T-helper 1 cell treated with Interleukin-12 subunit alpha and Interleukin-12 subunit beta and Interleukin-4 antibody, amounts not matched to agents 30 μg/mL and 1 μg/mL, for 36 hours (primary cell): ENCODE measurements around the gene MEX3D.

Experiments
- H3K27ac Mint-ChIP-seq: one replicate; pipeline ENCODE4 v1.8.0; 2021; ENCODE audit warnings: mild to moderate bottlenecking, mixed read lengths
- H3K27me3 Mint-ChIP-seq: one replicate; pipeline ENCODE4 v1.8.0; 2021; ENCODE audit warnings: low read depth, mixed read lengths
- H3K36me3 Mint-ChIP-seq: one replicate; pipeline ENCODE4 v1.8.0; 2021; ENCODE audit warnings: low read depth, mixed read lengths
- H3K4me1 Mint-ChIP-seq: one replicate; pipeline ENCODE4 v1.8.0; 2021; ENCODE audit warnings: low read depth, mixed read lengths
- H3K4me3 Mint-ChIP-seq: one replicate; pipeline ENCODE4 v1.8.0; 2021; ENCODE audit warnings: mild to moderate bottlenecking, moderate library complexity, mixed read lengths
- H3K9me3 Mint-ChIP-seq: one replicate; pipeline ENCODE4 v1.8.0; 2021; ENCODE audit warnings: mixed read lengths

Gene MEX3D

GRCh38 chr19:1569997-1570396 lies 1.9 kb upstream of the MEX3D start:
- no peaks in the 10 kb centered on the region for H3K36me3 Mint-ChIP-seq
- H3K27ac Mint-ChIP-seq: peak overlapping the region; percentile 7
- no peaks in the 10 kb centered on the region for H3K9me3 Mint-ChIP-seq
- H3K4me1 Mint-ChIP-seq: peaks cover 1% of the 10 kb centered on the region
- peak overlapping the region; percentile 14 for H3K4me3 Mint-ChIP-seq
- H3K27me3 Mint-ChIP-seq: peaks cover 13% of the 10 kb centered on the region

GRCh38 chr19:1567848-1568227 lies 287 bp downstream of the MEX3D start:
- H3K4me1 Mint-ChIP-seq: peaks cover 1% of the 10 kb centered on the region
- no peaks in the 10 kb centered on the region for H3K36me3 Mint-ChIP-seq

GRCh38 chr19:1567116-1567847 lies 843 bp downstream of the MEX3D start:
- Mint-ChIP-seq H3K4me3 (peak overlapping the region; percentile 14), H3K4me1 (peaks cover 1% of the 10 kb centered on the region), H3K27ac (no peak overlapping the region), H3K27me3 (peaks cover 16% of the 10 kb centered on the region), H3K36me3 (no peaks in the 10 kb centered on the region), H3K9me3 (no peaks in the 10 kb centered on the region)

More at GRCh38 chr19:1567848-1568227, 287 bp downstream of the MEX3D start:
- H3K4me3 Mint-ChIP-seq: no peak overlapping the region
- no peak overlapping the region for H3K27ac Mint-ChIP-seq
- no peaks in the 10 kb centered on the region for H3K9me3 Mint-ChIP-seq
- peaks cover 16% of the 10 kb centered on the region for H3K27me3 Mint-ChIP-seq

DNA sequence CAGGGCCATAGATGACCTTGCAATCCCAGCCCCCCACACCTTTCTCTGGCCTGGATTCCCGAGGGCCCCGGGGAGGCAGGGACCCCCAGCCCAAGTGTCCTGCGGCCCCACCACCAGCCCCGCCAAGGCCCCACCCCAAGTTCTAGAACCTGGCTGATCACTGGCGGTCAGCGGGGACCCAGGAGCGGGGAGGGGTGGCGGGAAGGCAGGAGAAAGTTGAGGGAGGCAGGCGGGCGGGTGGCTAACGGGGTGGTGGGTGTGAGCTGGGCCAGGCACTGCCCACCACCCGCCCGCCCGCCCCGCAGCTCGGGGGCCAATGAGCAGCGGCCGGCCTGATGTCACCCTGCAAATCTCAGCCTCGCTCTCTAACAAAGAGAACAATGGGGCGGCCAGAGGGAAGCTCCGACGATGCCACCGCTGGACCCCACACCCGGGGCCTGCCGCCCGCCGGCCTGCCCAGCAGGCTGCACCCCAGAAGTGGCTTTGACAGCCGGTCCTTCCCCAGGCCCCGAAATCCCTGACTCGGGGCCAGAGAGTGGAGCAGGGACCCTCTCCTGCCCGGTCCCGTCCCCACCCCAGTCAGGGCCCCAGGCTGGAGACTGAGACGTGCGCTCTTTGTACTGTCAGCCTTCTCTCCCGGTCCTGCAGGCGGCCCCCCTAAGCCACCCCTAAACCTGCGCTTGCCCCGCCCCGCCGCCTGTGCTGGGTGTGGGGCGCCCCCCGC lies 1.6 kb downstream of the MEX3D start:
- Mint-ChIP-seq H3K36me3 (no peaks in the 10 kb centered on the region), H3K4me1 (peaks cover 1% of the 10 kb centered on the region), H3K9me3 (no peaks in the 10 kb centered on the region), H3K27ac (no peak overlapping the region), H3K4me3 (no peak overlapping the region), H3K27me3 (peaks cover 16% of the 10 kb centered on the region)

GRCh38 chr19:1563251-1563650 lies 4.9 kb downstream of the MEX3D start:
- no peaks in the 10 kb centered on the region for H3K9me3 Mint-ChIP-seq
- H3K27me3 Mint-ChIP-seq: peaks cover 4% of the 10 kb centered on the region
- no peaks in the 10 kb centered on the region for H3K36me3 Mint-ChIP-seq
- no peak overlapping the region for H3K27ac Mint-ChIP-seq
- no peaks in the 10 kb centered on the region for H3K4me1 Mint-ChIP-seq
- H3K4me3 Mint-ChIP-seq: no peak overlapping the region

DNA sequence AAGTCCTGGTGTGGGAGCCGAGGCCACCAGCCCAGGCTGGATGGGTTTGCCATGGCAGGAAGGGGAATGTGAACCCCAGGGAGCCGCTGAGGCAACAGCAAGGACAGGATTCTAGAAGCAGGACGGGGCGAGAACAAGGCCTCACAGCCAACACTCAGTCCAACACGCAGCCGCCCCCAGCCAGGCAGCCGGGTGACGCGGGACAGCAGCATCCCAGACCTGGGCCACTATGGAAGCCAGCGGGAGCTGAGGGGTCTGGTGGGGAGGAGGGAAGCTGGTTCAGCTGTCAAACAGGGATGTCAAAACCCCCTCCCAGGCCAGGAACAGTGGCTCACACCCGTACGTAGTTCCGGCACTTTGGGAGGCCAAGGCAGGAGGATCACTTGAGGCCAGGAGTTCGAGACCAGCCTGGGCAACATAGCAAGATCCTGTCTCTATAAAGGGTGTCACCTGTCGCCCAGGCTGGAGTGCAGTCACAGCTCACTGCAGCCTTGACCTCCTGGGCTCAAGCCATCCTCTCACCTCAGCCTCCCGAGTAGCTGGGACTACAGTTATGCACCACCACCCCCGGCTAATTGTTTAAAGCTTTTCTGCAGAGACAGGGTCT lies 6.8 kb downstream of the MEX3D start:
- Mint-ChIP-seq H3K36me3 (no peaks in the 10 kb centered on the region), H3K4me3 (no peak overlapping the region), H3K27ac (no peak overlapping the region), H3K4me1 (no peaks in the 10 kb centered on the region), H3K27me3 (peaks cover 4% of the 10 kb centered on the region), H3K9me3 (no peaks in the 10 kb centered on the region)

- H3K27ac Mint-ChIP-seq: no peak overlapping the region
- H3K4me1 Mint-ChIP-seq: no peaks in the 10 kb centered on the region
- no peaks in the 10 kb centered on the region for H3K36me3 Mint-ChIP-seq
- H3K4me3 Mint-ChIP-seq: no peak overlapping the region
- peaks cover 4% of the 10 kb centered on the region for H3K27me3 Mint-ChIP-seq
- H3K9me3 Mint-ChIP-seq: no peaks in the 10 kb centered on the region
Observed at GRCh38 chr19:1560286-1560882, 7.7 kb downstream of the MEX3D start.

GRCh38 chr19:1558552-1558951 lies 9.6 kb downstream of the MEX3D start:
- Mint-ChIP-seq H3K27ac (no peak overlapping the region), H3K4me3 (no peak overlapping the region), H3K9me3 (no peaks in the 10 kb centered on the region), H3K4me1 (no peaks in the 10 kb centered on the region), H3K27me3 (no peaks in the 10 kb centered on the region), H3K36me3 (no peaks in the 10 kb centered on the region)

DNA sequence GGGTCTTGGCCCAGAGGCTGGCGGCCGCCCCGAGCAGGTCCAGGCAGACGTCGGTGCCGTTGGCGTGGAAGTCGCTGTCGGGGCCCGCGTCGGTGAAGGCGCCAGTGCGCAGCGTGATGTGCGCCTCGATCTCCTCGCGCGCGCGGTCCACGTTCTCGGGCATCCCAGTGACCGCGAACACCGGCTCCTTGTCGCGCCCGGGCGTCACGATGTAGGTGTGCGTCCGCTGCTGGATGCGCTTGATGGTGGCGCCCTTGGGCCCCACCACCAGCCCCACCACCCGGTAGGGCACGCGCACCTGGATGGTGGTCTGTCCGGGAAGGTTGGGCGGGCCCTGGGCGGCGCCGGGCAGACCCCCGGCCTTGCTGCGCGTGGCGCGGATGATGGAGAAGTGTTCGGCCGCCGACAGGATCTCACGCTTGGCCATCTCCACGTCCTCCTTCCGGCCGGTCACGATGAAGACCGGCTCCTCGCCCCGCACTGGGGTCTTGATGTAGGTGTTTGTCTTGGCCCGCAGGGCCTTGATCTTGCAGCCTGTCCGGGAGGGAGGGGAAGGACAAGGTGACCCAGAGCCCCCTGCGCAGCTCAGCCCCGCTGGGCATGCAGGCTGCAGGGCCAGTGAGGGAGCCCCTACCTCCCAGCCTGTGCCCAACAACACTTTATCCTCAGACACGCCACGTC lies 11.6 kb downstream of the MEX3D start:
- no peaks in the 10 kb centered on the region for H3K27me3 Mint-ChIP-seq
- no peak overlapping the region for H3K4me3 Mint-ChIP-seq
- no peaks in the 10 kb centered on the region for H3K4me1 Mint-ChIP-seq
- no peak overlapping the region for H3K27ac Mint-ChIP-seq
- H3K9me3 Mint-ChIP-seq: no peaks in the 10 kb centered on the region
- no peaks in the 10 kb centered on the region for H3K36me3 Mint-ChIP-seq

GRCh38 chr19:1555487-1556389 lies 12.4 kb downstream of the MEX3D start:
- no peaks in the 10 kb centered on the region for H3K36me3 Mint-ChIP-seq
- no peaks in the 10 kb centered on the region for H3K27me3 Mint-ChIP-seq
- H3K27ac Mint-ChIP-seq: no peak overlapping the region
- H3K4me3 Mint-ChIP-seq: no peak overlapping the region
- H3K4me1 Mint-ChIP-seq: no peaks in the 10 kb centered on the region
- H3K9me3 Mint-ChIP-seq: no peaks in the 10 kb centered on the region

DNA sequence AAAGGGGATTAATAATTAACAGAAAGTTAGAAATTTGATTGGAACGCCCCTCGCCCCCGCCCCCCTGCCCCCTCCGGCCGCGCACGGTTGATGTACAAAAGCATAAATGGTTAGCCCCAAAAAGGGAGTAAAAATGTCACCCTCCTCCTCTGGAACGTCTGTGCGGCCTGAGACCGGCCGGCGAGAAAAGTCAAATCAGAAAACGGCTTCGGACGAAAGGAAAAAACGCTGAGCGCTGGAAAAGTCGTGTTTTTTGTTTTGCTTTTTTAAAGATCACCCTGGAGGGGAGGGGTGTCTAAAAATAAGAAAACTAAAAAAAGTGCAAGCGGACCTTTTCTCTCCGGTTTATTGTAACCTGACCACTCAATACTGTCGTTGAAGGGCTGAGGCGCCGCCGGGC lies 13.2 kb downstream of the MEX3D start:
- Mint-ChIP-seq H3K27me3 (no peaks in the 10 kb centered on the region), H3K27ac (no peak overlapping the region), H3K36me3 (no peaks in the 10 kb centered on the region), H3K9me3 (no peaks in the 10 kb centered on the region), H3K4me1 (no peaks in the 10 kb centered on the region), H3K4me3 (no peak overlapping the region)

- H3K27ac Mint-ChIP-seq: no peak overlapping the region
- H3K9me3 Mint-ChIP-seq: no peaks in the 10 kb centered on the region
- H3K27me3 Mint-ChIP-seq: peaks cover 3% of the 10 kb centered on the region
- no peaks in the 10 kb centered on the region for H3K36me3 Mint-ChIP-seq
- H3K4me3 Mint-ChIP-seq: no peak overlapping the region
- H3K4me1 Mint-ChIP-seq: no peaks in the 10 kb centered on the region
Observed at GRCh38 chr19:1553415-1553814, 14.7 kb downstream of the MEX3D start.

DNA sequence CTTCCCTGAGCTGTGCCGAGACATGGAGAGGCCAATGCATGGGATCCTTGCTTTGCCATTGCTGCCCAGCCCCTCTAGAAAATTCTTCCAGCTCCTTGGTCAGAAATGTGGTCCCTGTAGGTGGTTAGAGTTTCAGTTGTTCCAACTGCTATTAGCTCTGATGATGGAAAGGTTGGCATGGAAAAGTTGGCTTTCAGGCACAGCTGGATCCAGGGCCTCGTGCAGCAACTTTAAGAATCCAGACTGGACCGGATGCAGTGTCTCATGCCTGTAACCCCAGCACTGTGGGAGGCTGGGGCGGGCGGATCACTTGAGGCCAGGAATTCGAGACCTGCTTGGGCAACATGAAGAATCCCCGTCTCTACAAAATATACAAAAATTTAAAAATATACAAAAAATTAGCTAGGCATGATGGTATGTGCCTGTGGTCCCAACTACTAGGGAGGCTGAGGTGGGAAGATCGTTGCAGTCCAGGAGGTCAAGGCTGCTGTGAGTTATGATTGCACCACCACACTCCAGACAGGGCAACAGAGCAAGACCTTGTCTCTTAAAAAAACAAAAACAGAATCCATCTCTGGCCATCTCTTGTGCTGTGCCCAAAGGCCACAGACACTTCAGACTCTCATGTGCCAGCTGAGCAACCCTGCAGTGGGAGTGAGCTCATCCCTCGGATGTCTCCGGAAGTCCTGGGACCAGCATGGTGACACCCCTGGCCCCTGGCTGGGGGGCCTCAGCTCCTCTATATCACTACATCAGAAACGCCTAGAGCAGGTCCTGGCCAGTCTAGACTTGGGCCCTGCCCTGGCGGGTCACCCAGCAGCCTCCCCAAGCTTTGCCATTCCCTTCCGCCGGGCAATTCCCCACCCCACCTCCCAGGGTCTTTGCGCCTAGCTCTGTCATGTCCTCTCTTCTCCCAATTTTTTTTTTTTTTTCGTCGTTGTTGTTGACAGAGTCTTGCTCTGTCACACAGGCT lies 16.8 kb downstream of the MEX3D start:
- no peaks in the 10 kb centered on the region for H3K36me3 Mint-ChIP-seq
- H3K4me3 Mint-ChIP-seq: no peak overlapping the region
- H3K27me3 Mint-ChIP-seq: peaks cover 7% of the 10 kb centered on the region
- no peak overlapping the region for H3K27ac Mint-ChIP-seq
- H3K4me1 Mint-ChIP-seq: no peaks in the 10 kb centered on the region
- H3K9me3 Mint-ChIP-seq: no peaks in the 10 kb centered on the region
